Measurements from ENCODE around the gene WNT11. TPM values are rescaled to one million over a fixed set of nuclear protein-coding genes. Genes with fewer than 3 reads are reported as not detected.

The WNT11 gene
- total and polyA plus RNA-seq, 2 of the 13 experiments (the other 11 are each of a cell fraction or from before 2014, with no cell fraction given) = 0.34 to 0.66 TPM

DNA sequence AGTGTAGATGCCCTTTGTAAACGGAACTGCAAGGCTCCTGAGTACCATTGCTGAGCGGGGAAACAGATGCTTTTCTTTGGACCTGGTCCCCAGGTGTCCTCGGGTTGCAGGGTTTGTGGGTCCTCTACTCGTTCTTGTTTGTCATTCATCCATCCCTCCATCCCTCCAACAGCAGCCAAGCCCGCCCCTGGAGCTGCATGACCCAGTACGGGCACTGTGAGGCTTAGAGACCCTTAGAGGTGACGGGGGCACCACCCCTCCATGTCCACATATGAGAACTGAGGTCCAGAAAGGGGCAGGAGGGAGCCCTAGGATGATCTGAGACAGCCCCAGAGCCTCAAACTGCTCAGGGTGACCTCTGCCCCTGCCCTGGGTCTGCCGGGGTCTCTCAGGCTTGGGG lies 45.4 kb downstream of the WNT11 start:
- DNase-seq (ENCODE audit: low spot score) (no peak), ATAC-seq (no peak), FAIRE-seq (no peak)
- CTCF ChIA-PET (ENCODE audit: low intra/inter-chr PET ratio, low total read pairs) = no interaction called here
- Histone ChIP-seq H3K27me3 (ENCODE audit: control insufficient read depth in 1 of 2, insufficient read depth in 2 of 2, low read length in 2 of 2) (peaks cover 14 to 54% of the 10 kb centered on the region in 2 experiments; a peak in 4 of 5 replicates), H3K4me1 (ENCODE audit: insufficient read depth, low read length) (peaks cover 53% of the 10 kb centered on the region), H3K4me2 (ENCODE audit: low read depth, low read length) (no peak overlapping the region), H3K9ac (ENCODE audit: insufficient read depth, low read depth, low read length) (no peak overlapping the region), H3K27ac (ENCODE audit: extremely low read length, insufficient read depth, low read length) (no peak overlapping the region), H3K36me3 (replicated peaks in 1 of 2; ENCODE audit: control insufficient read depth in 1 of 2, insufficient read depth in 2 of 2, low read length in 2 of 2) (no peaks in the 10 kb centered on the region), H4K20me1 (ENCODE audit: insufficient read depth, low read length) (no peaks in the 10 kb centered on the region), H3K79me2 (ENCODE audit: insufficient read depth, low read length) (no peaks in the 10 kb centered on the region), H3K9me3 (ENCODE audit: low read length) (no peaks in the 10 kb centered on the region), H2AFZ (ENCODE audit: low read length) (no peak overlapping the region), H3K4me3 (replicated peaks in 1 of 3; ENCODE audit: insufficient read depth in 1 of 3, low read depth in 2 of 3, low read length in 3 of 3) (peak overlapping the region in 1 of 3 experiments; percentile 54; a peak in 1 of 6 replicates)
- POLR2A ChIA-PET = no interaction called here
- intact Hi-C loops (cut with micrococcal nuclease; ENCODE audit: unreplicated experiment) = no loop called here
- no peak for TF ChIP-seq STAT5B (CRISPR knock-in tag; IDR thresholded peaks at IDR 0.05)
- TF ChIP-seq FOXC1 (CRISPR knock-in tag; IDR thresholded peaks at IDR 0.05; ENCODE audit: borderline replicate concordance) = no peak
- TF ChIP-seq LCORL (IDR thresholded peaks at IDR 0.05) = no peak
- TF ChIP-seq LCORL (CRISPR knock-in tag; IDR thresholded peaks at IDR 0.05) = no peak
- no peak for TF ChIP-seq GTF3A (CRISPR knock-in tag; conservative IDR thresholded peaks at IDR 0.05)
- TF ChIP-seq, protein P1, sequence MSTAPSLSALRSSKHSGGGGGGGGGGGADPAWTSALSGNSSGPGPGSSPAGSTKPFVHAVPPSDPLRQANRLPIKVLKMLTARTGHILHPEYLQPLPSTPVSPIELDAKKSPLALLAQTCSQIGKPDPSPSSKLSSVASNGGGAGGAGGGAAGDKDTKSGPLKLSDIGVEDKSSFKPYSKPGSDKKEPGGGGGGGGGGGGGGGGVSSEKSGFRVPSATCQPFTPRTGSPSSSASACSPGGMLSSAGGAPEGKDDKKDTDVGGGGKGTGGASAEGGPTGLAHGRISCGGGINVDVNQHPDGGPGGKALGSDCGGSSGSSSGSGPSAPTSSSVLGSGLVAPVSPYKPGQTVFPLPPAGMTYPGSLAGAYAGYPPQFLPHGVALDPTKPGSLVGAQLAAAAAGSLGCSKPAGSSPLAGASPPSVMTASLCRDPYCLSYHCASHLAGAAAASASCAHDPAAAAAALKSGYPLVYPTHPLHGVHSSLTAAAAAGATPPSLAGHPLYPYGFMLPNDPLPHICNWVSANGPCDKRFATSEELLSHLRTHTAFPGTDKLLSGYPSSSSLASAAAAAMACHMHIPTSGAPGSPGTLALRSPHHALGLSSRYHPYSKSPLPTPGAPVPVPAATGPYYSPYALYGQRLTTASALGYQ (CRISPR knock-in tag; IDR thresholded peaks at IDR 0.05) = no peak
- TF ChIP-seq, protein P2, sequence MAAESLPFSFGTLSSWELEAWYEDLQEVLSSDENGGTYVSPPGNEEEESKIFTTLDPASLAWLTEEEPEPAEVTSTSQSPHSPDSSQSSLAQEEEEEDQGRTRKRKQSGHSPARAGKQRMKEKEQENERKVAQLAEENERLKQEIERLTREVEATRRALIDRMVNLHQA (CRISPR knock-in tag; IDR thresholded peaks at IDR 0.05) = no peak
- no peak for TF ChIP-seq REXO4 (CRISPR knock-in tag; IDR thresholded peaks at IDR 0.05; ENCODE audit: borderline replicate concordance)
- no peak for TF ChIP-seq ATF1 (CRISPR knock-in tag; IDR thresholded peaks at IDR 0.05)
- TF ChIP-seq, protein P3, sequence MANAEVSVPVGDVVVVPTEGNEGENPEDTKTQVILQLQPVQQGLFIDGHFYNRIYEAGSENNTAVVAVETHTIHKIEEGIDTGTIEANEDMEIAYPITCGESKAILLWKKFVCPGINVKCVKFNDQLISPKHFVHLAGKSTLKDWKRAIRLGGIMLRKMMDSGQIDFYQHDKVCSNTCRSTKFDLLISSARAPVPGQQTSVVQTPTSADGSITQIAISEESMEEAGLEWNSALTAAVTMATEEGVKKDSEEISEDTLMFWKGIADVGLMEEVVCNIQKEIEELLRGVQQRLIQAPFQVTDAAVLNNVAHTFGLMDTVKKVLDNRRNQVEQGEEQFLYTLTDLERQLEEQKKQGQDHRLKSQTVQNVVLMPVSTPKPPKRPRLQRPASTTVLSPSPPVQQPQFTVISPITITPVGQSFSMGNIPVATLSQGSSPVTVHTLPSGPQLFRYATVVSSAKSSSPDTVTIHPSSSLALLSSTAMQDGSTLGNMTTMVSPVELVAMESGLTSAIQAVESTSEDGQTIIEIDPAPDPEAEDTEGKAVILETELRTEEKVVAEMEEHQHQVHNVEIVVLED (CRISPR knock-in tag; IDR thresholded peaks at IDR 0.05; ENCODE audit: borderline replicate concordance) = no peak
- TF ChIP-seq TBP (CRISPR knock-in tag; IDR thresholded peaks at IDR 0.05) = no peak
- no peak for TF ChIP-seq ZNF180 (CRISPR knock-in tag; IDR thresholded peaks at IDR 0.05; ENCODE audit: borderline replicate concordance, low read depth)
- no peak for TF ChIP-seq ZNF292 (CRISPR knock-in tag; IDR thresholded peaks at IDR 0.05; ENCODE audit: borderline replicate concordance, low read depth)
- no peak for TF ChIP-seq ZMYM4 (CRISPR knock-in tag; IDR thresholded peaks at IDR 0.05)
- in situ Hi-C loops (cut with HindIII; ENCODE audit: extremely low pct_ligation_motif_present, low pct_unique_long_range_greater_than_20kb) = no loop called here
- whole genome bisulfite sequencing (ENCODE audit: low lambda C conversion rate) = 26% methylated on average over 6 of the region's 8 CpGs
- no TSS peak for BruUV-seq (replicated peaks)
